IMR-90 (cell line): Measurements from ENCODE around the gene GPBAR1. TPM values are rescaled to one million over a fixed set of nuclear protein-coding genes. Genes with fewer than 3 reads are reported as not detected.

Source experiments
- ATAC-seq: fragments of 200-7000 bp; cut with Tn5 transposase; 2 replicates; pipeline ENCODE4 v1.9.1; 2020; ENCODE audit warnings: low read depth, mild to moderate bottlenecking, moderate library complexity
- BruUV-seq: library from RNA; stranded (reverse); fragments of 400-500 nt; replicated peaks from 2 replicates; lab custom pipeline; 2021; lab: Mats Ljungman, UMichigan
- CTCF ChIA-PET: fragments of 300-600 bp; formaldehyde crosslinking; extraction: SDS; loops from one replicate; lab custom pipeline; 2021; ENCODE audit warnings: antibody characterized with exemption; lab: Yijun Ruan, JAX
- POLR2A ChIA-PET: fragments of 300-600 bp; sonication (Branson Sonifier 250); formaldehyde crosslinking; loops from one replicate; lab custom pipeline; 2022; ENCODE audit warnings: antibody characterized with exemption; ENCODE audit not compliant: unreplicated experiment; lab: Charles Lee
- DNase-seq: peaks from one replicate; pipeline ENCODE4 v3.0.0; 2013
- H2AFZ ChIP-seq: replicated peaks from 2 replicates; pipeline ENCODE3; 2013; ENCODE audit warnings: low read length, mild to moderate bottlenecking; ENCODE audit not compliant: poor library complexity
- H2AK5ac ChIP-seq: 2 replicates; pipeline ENCODE4 v1.6.1; 2013; ENCODE audit warnings: low read depth, low read length, inconsistent platforms
- H2AK9ac ChIP-seq: replicated peaks from 2 replicates; pipeline ENCODE3; 2013; ENCODE audit warnings: mild to moderate bottlenecking, low read depth, low read length, moderate library complexity; ENCODE audit not compliant: poor library complexity
- H2BK120ac ChIP-seq: 2 replicates; pipeline ENCODE4 v1.6.1; 2013; ENCODE audit warnings: low read depth, low read length, inconsistent platforms
- H2BK15ac ChIP-seq: 3 replicates; pipeline ENCODE4 v1.6.1; 2013; ENCODE audit warnings: low read depth, low read length, inconsistent platforms
- H2BK20ac ChIP-seq: 2 replicates; pipeline ENCODE4 v1.6.1; 2013; ENCODE audit warnings: low read depth, mild to moderate bottlenecking, inconsistent platforms, low read length, moderate library complexity
- H2BK5ac ChIP-seq: 2 replicates; pipeline ENCODE4 v1.6.1; 2013; ENCODE audit warnings: mild to moderate bottlenecking, low read depth, low read length, inconsistent platforms; ENCODE audit not compliant: poor library complexity, severe bottlenecking
- H3K14ac ChIP-seq: replicated peaks from 2 replicates; pipeline ENCODE4 v1.6.1; 2013; ENCODE audit warnings: low read depth, low read length, inconsistent platforms
- H3K18ac ChIP-seq: 2 replicates; pipeline ENCODE4 v1.6.1; 2013; ENCODE audit warnings: low read depth, low read length, control low read depth
- H3K23ac ChIP-seq: 2 replicates; pipeline ENCODE4 v1.6.1; 2013; ENCODE audit warnings: low read depth, low read length, inconsistent platforms
- H3K27ac ChIP-seq: 2 replicates; pipeline ENCODE4 v1.5.1; 2013; ENCODE audit warnings: mild to moderate bottlenecking, control low read depth, low read length; ENCODE audit not compliant: insufficient read depth
- H3K27me3 ChIP-seq: 2 replicates; pipeline ENCODE4 v1.6.1; 2013; ENCODE audit warnings: low read length; ENCODE audit not compliant: control insufficient read depth, insufficient read depth
- H3K36me3 ChIP-seq: 2 replicates; pipeline ENCODE4 v1.6.1; 2013; ENCODE audit warnings: low read length, mixed read lengths; ENCODE audit not compliant: control insufficient read depth, insufficient read depth
- H3K4ac ChIP-seq: 2 replicates; pipeline ENCODE4 v1.6.1; 2013; ENCODE audit warnings: low read depth, low read length, inconsistent platforms
- H3K4me1 ChIP-seq: 2 replicates; pipeline ENCODE4 v1.6.1; 2013; ENCODE audit warnings: low read length, mixed read lengths; ENCODE audit not compliant: control insufficient read depth, insufficient read depth
- H3K4me2 ChIP-seq: 2 replicates; pipeline ENCODE4 v1.6.1; 2013; ENCODE audit warnings: low read depth, mild to moderate bottlenecking, control low read depth, low read length, moderate library complexity
- H3K4me3 ChIP-seq: 2 replicates; pipeline ENCODE4 v1.5.1; 2013; ENCODE audit warnings: low read depth, mild to moderate bottlenecking, control low read depth, low read length, moderate library complexity; ENCODE audit not compliant: insufficient read depth
- H3K56ac ChIP-seq: 2 replicates; pipeline ENCODE4 v1.6.1; 2013; ENCODE audit warnings: low read length, inconsistent platforms; ENCODE audit not compliant: insufficient read depth; ENCODE audit errors: extremely low read depth
- H3K79me1 ChIP-seq, 2 experiments: 2 replicates each; pipeline ENCODE4 v1.6.1; 2013; ENCODE audit warnings: low read length in 2 of 2, inconsistent platforms in 1 of 2, low read depth in 1 of 2
- H3K9ac ChIP-seq: 2 replicates; pipeline ENCODE4 v1.6.1; 2013; ENCODE audit warnings: low read depth, low read length, control low read depth
- H3K9me1 ChIP-seq: 2 replicates; pipeline ENCODE4 v1.6.1; 2013; ENCODE audit warnings: low read length, inconsistent platforms; ENCODE audit not compliant: insufficient read depth
- H3K9me3 ChIP-seq: 2 replicates; pipeline ENCODE4 v1.6.1; 2013; ENCODE audit warnings: low read length; ENCODE audit not compliant: control insufficient read depth, insufficient read depth
- H4K20me1 ChIP-seq: 2 replicates; pipeline ENCODE4 v1.6.1; 2013; ENCODE audit warnings: low read length, inconsistent platforms; ENCODE audit not compliant: insufficient read depth
- H4K5ac ChIP-seq: 2 replicates; pipeline ENCODE4 v1.6.1; 2013; ENCODE audit warnings: mild to moderate bottlenecking, low read depth, low read length, control low read depth
- H4K8ac ChIP-seq, 2 experiments: 2 replicates each; pipeline ENCODE4 v1.6.1; 2013; ENCODE audit warnings: low read depth in 2 of 2, low read length in 2 of 2, control low read depth in 1 of 2, inconsistent platforms in 1 of 2
- H4K91ac ChIP-seq: 2 replicates; pipeline ENCODE4 v1.6.1; 2013; ENCODE audit warnings: low read depth, low read length, inconsistent platforms; ENCODE audit not compliant: insufficient read depth
- CTCF ChIP-seq: conservative IDR thresholded peaks from 2 replicates; pipeline ENCODE4 v1.5.1; 2012; ENCODE audit warnings: mild to moderate bottlenecking, low read depth, low read length, improper control_type of control experiment
- RFX5 ChIP-seq: IDR thresholded peaks from 2 replicates; pipeline ENCODE4 v1.8.0; 2012; ENCODE audit warnings: low read depth, mild to moderate bottlenecking, low read length, moderate library complexity
- WGBS, 2 experiments: methylation state at CpG; one replicate each; pipeline versions ENCODE4 v1.1.5 to v1.1.7; 2013; ENCODE audit warnings: missing lambda C conversion rate in 2 of 2; ENCODE audit not compliant: insufficient read length in 1 of 2; ENCODE audit errors: extremely low coverage in 2 of 2; 5-methylcytosine and 5-hydroxymethylcytosine counted together
- dilution Hi-C: fragments of 300-500 bp; cut with HindIII; formaldehyde crosslinking; loops from one replicate; pipeline ENCODE4 v1.14.3; 2018; ENCODE audit warnings: low sequenced_read_pairs; ENCODE audit not compliant: unreplicated experiment
- in situ Hi-C: fragments of 300-500 bp; cut with MboI; formaldehyde crosslinking; loops from 3 replicates; pipeline ENCODE4 v1.14.3; 2019; ENCODE audit warnings: low sequenced_read_pairs, inconsistent platforms, mixed read lengths
- intact Hi-C: fragments of 100-400 bp; cut with micrococcal nuclease; formaldehyde crosslinking; loops from 2 replicates; pipeline ENCODE4 v1.10.0; 2022
- polyA plus RNA-seq, 3 experiments: library from polyadenylated mRNA; depleted of rRNA; stranded (reverse); fragments of >200 nt; gene quantifications; 2 replicates each; pipeline ENCODE4 v1.2.3, GENCODE V29; 2012; ENCODE audit warnings: low replicate concordance in 1 of 3
- total RNA-seq: library from RNA; depleted of rRNA; stranded (reverse); fragments of >200 nt; gene quantifications from 2 replicates; pipeline ENCODE4 v1.2.3, GENCODE V29; 2012

Gene GPBAR1
- total and polyA plus RNA-seq, 2 of the 4 experiments (the other 2 are of a cell fraction) = under 0.01 to 0.21 TPM

- peaks cover 9 to 16% of the 10 kb centered on the region in 2 experiments; a peak in 3 of 4 replicates for H3K79me1 ChIP-seq
- no peak overlapping the region for H2BK120ac ChIP-seq
- no peaks in the 10 kb centered on the region; the same call in 1 of the 2 replicates for H3K9me1 ChIP-seq
- no peaks in the 10 kb centered on the region for H3K27me3 ChIP-seq
- H2AFZ ChIP-seq = no peak overlapping the region
- H3K23ac ChIP-seq = no peak overlapping the region
- ATAC-seq (no peak), DNase-seq (no peak)
- no peak overlapping the region for H4K8ac ChIP-seq
- no peak overlapping the region for H2AK9ac ChIP-seq
- dilution Hi-C loops = no loop called here
- no peak overlapping the region for H3K4ac ChIP-seq
- no peak overlapping the region for H3K56ac ChIP-seq
- H2BK20ac ChIP-seq = no peak overlapping the region
- no peak overlapping the region for H4K91ac ChIP-seq
- no peak overlapping the region for H3K14ac ChIP-seq
- WGBS, 2 experiments = 88% methylated on average over 1 of the region's 8 CpGs; no CpG with 5 or more reads in 1 of the 2 experiments
- ChIA-PET CTCF (interaction anchor here (0.6 kb wide), 1 partner anchor 13 kb away, joined by 3 read pairs; the partner anchor contains the start of genes AAMP and PNKD), POLR2A (no interaction called here)
- in situ Hi-C loops = no loop called here
- no peak overlapping the region for H3K4me2 ChIP-seq
- H2BK5ac ChIP-seq = no peak overlapping the region
- H2BK15ac ChIP-seq = no peak overlapping the region
- H3K9me3 ChIP-seq = no peaks in the 10 kb centered on the region
- intact Hi-C loops = loop anchor here (5.0 kb wide), 1 partner anchor 70 kb away; no protein-coding TSS in a partner anchor
- H3K4me3 ChIP-seq = no peak overlapping the region
- peaks cover 14% of the 10 kb centered on the region for H3K4me1 ChIP-seq
- H3K18ac ChIP-seq = no peak overlapping the region
- no peak overlapping the region for H4K5ac ChIP-seq
- H3K36me3 ChIP-seq = peaks cover 29% of the 10 kb centered on the region
- H3K9ac ChIP-seq = no peak overlapping the region
- no peak overlapping the region for H3K27ac ChIP-seq
- no TSS peak for BruUV-seq
- H2AK5ac ChIP-seq = no peak overlapping the region
- TF ChIP-seq CTCF (peak; percentile 51), RFX5 (no peak)
- H4K20me1 ChIP-seq = peaks cover 15% of the 10 kb centered on the region
Measured at GRCh38 chr2:218257390-218257981, 3.3 kb upstream of the GPBAR1 start.
